GM23338 (cell line): Measurements from ENCODE around the gene TSPEAR. TPM values are rescaled to one million over a fixed set of nuclear protein-coding genes. Genes with fewer than 3 reads are reported as not detected.
A peak's percentile ranks its signal among the peaks of the same experiment; 100 is the strongest.

Experiments
- ATAC-seq: fragments of 200-7000 bp; cut with Tn5 transposase; 3 replicates; pipeline ENCODE4 v1.9.1; 2020
- DNase-seq: peaks from one replicate; pipeline ENCODE4 v3.0.0-alpha.2; 2015; ENCODE audit warnings: low spot score
- H2AFZ ChIP-seq: fragments of 200-600 bp; sonication (generic); 2 replicates; pipeline ENCODE4 v1.8.0; 2016; ENCODE audit warnings: antibody characterized with exemption, mild to moderate bottlenecking, moderate library complexity
- H3F3A ChIP-seq: fragments of 200-600 bp; sonication (generic); replicated peaks from 2 replicates; pipeline ENCODE4 v1.8.0; 2017; ENCODE audit warnings: antibody characterized with exemption, mixed run types, low read depth
- H3K27ac ChIP-seq: fragments of 200-600 bp; sonication (generic); 2 replicates; pipeline ENCODE4 v1.6.1; 2016; ENCODE audit warnings: low read depth
- H3K27me3 ChIP-seq: fragments of 200-600 bp; sonication (generic); 2 replicates; pipeline ENCODE4 v1.8.0; 2016; ENCODE audit warnings: mild to moderate bottlenecking, mixed run types, moderate library complexity; ENCODE audit not compliant: insufficient read depth
- H3K36me3 ChIP-seq: fragments of 200-600 bp; sonication (generic); 2 replicates; pipeline ENCODE4 v1.8.0; 2016; ENCODE audit warnings: mild to moderate bottlenecking; ENCODE audit not compliant: insufficient read depth
- H3K4me1 ChIP-seq: fragments of 200-600 bp; sonication (generic); 2 replicates; pipeline ENCODE4 v1.8.0; 2016; ENCODE audit warnings: mild to moderate bottlenecking, moderate library complexity; ENCODE audit not compliant: insufficient read depth
- H3K4me2 ChIP-seq: fragments of 200-600 bp; sonication (generic); 2 replicates; pipeline ENCODE4 v1.7.1; 2017; ENCODE audit warnings: mixed run types
- H3K4me3 ChIP-seq: fragments of 200-600 bp; sonication (generic); 2 replicates; pipeline ENCODE4 v1.6.1; 2016; ENCODE audit warnings: mixed run types
- H3K79me2 ChIP-seq: fragments of 200-600 bp; sonication (generic); replicated peaks from 2 replicates; pipeline ENCODE4 v1.8.0; 2017; ENCODE audit warnings: mild to moderate bottlenecking; ENCODE audit not compliant: insufficient read depth
- H3K9me2 ChIP-seq: fragments of 200-600 bp; sonication (generic); 2 replicates; pipeline ENCODE4 v1.8.0; 2017; ENCODE audit not compliant: insufficient read depth
- H4K20me1 ChIP-seq: fragments of 200-600 bp; sonication (generic); replicated peaks from 2 replicates; pipeline ENCODE4 v1.8.0; 2017; ENCODE audit warnings: mild to moderate bottlenecking; ENCODE audit not compliant: insufficient read depth
- H3K27ac Mint-ChIP-seq: 2 replicates; pipeline ENCODE4 v1.8.0; 2020; ENCODE audit warnings: inconsistent platforms, mild to moderate bottlenecking, moderate library complexity, mixed read lengths
- H3K27me3 Mint-ChIP-seq: 3 replicates; pipeline ENCODE4 v1.8.0; 2022; ENCODE audit warnings: low read depth, mild to moderate bottlenecking, moderate library complexity, mixed read lengths, inconsistent platforms; ENCODE audit not compliant: insufficient read depth, poor library complexity
- H3K36me3 Mint-ChIP-seq: 3 replicates; pipeline ENCODE4 v1.8.0; 2021; ENCODE audit warnings: low read depth, mild to moderate bottlenecking, inconsistent platforms, moderate library complexity, mixed read lengths
- H3K4me1 Mint-ChIP-seq: 3 replicates; pipeline ENCODE4 v1.8.0; 2020; ENCODE audit warnings: mild to moderate bottlenecking, inconsistent platforms, mixed read lengths
- H3K4me3 Mint-ChIP-seq: 3 replicates; pipeline ENCODE4 v1.8.0; 2021; ENCODE audit warnings: moderate library complexity, mild to moderate bottlenecking, inconsistent platforms, mixed read lengths
- H3K9me3 Mint-ChIP-seq: 3 replicates; pipeline ENCODE4 v1.8.0; 2020; ENCODE audit warnings: moderate library complexity, mild to moderate bottlenecking, inconsistent platforms, mixed read lengths
- CREB1 ChIP-seq: fragments of 250-450 bp; sonication (Bioruptor Pico); IDR thresholded peaks from 2 replicates; pipeline ENCODE4 v1.5.0; 2020; ENCODE audit warnings: low read depth, mild to moderate bottlenecking, moderate library complexity
- EZH2 ChIP-seq: fragments of 200-600 bp; sonication (generic); IDR thresholded peaks from one replicate; pipeline ENCODE4 v1.8.0; 2017; ENCODE audit warnings: antibody characterized with exemption, mild to moderate bottlenecking, low read depth; ENCODE audit not compliant: unreplicated experiment
- EZH2phosphoT487 ChIP-seq: fragments of 200-600 bp; sonication (generic); IDR thresholded peaks from one replicate; pipeline ENCODE4 v1.8.1; 2018; ENCODE audit warnings: antibody characterized with exemption; ENCODE audit not compliant: unreplicated experiment
- JUNB ChIP-seq: IDR thresholded peaks from one replicate; pipeline ENCODE4 v1.6.1; 2016; ENCODE audit warnings: antibody characterized with exemption; ENCODE audit not compliant: unreplicated experiment
- NANOG ChIP-seq: IDR thresholded peaks from 2 replicates; pipeline ENCODE4 v1.6.1; 2016; ENCODE audit warnings: antibody characterized with exemption, borderline replicate concordance
- POLR2AphosphoS5 ChIP-seq: IDR thresholded peaks from 2 replicates; pipeline ENCODE4 v1.6.1; 2016; ENCODE audit warnings: antibody characterized with exemption, low read depth
- REST ChIP-seq: IDR thresholded peaks from one replicate; pipeline ENCODE4 v1.6.1; 2018; ENCODE audit warnings: antibody characterized with exemption; ENCODE audit not compliant: unreplicated experiment
- STAT1 ChIP-seq: IDR thresholded peaks from one replicate; pipeline ENCODE4 v1.6.1; 2016; ENCODE audit warnings: antibody characterized with exemption; ENCODE audit not compliant: unreplicated experiment
- ZNF331 ChIP-seq: fragments of 250-450 bp; sonication (Bioruptor Pico); IDR thresholded peaks from 2 replicates; pipeline ENCODE4 v1.5.0; 2020; ENCODE audit warnings: low read depth, mild to moderate bottlenecking, moderate library complexity
- polyA plus RNA-seq: library from polyadenylated mRNA; unstranded; fragments of >200 nt; fragmentation: Nextera tagmentation; extraction: Ambion mirVana; gene quantifications from 2 replicates; pipeline ENCODE4 v1.2.1, GENCODE V29; 2016
- total RNA-seq: library from RNA; depleted of rRNA; stranded (reverse); fragments of >200 nt; shearing (Covaris generic); gene quantifications from 2 replicates; pipeline ENCODE4 v1.2.3, GENCODE V29; 2014
- TF ChIP-seq, protein P1 (sequence below): fragments of 250-450 bp; sonication (Bioruptor Pico); IDR thresholded peaks from 2 replicates; pipeline ENCODE4 v1.5.0; 2020; ENCODE audit warnings: mild to moderate bottlenecking, moderate library complexity

The TSPEAR gene
- total and polyA plus RNA-seq, 2 experiments from 2014 or later: 0.35 to 0.92 TPM

- TF ChIP-seq STAT1 (no peak), EZH2 (no peak), CREB1 (no peak), ZNF331 (CRISPR knock-in tag) (no peak), POLR2AphosphoS5 (peak; percentile 71), REST (no peak), NANOG (no peak), JUNB (no peak)
Measured at GRCh38 chr21:44485254-44485793, 226.0 kb downstream of the TSPEAR start (continued).

GRCh38 chr21:44484498-44485253 is 226.7 kb downstream of the TSPEAR start:
- H3K4me1 Mint-ChIP-seq: peaks cover 14% of the 10 kb centered on the region
- peaks cover 4% of the 10 kb centered on the region for H3K27me3 Mint-ChIP-seq
- Histone ChIP-seq H3K4me1 (peaks cover 6% of the 10 kb centered on the region; the same call in 1 of the 2 replicates), H2AFZ (peak overlapping the region; percentile 61), H3F3A (no peaks in the 10 kb centered on the region), H3K27me3 (no peaks in the 10 kb centered on the region), H3K4me3 (no peak overlapping the region; the same call in 1 of the 2 replicates), H3K36me3 (no peaks in the 10 kb centered on the region), H3K4me2 (0 out of 2 replicates have a peak overlapping the region, but pooled peaks have one; percentile 84), H4K20me1 (no peaks in the 10 kb centered on the region; the same call in 1 of the 2 replicates), H3K79me2 (peaks cover 24% of the 10 kb centered on the region), H3K27ac (no peak overlapping the region), H3K9me2 (no peaks in the 10 kb centered on the region)
- H3K9me3 Mint-ChIP-seq: peaks cover 8% of the 10 kb centered on the region; the same call in 2 of the 3 replicates
- no peak; the same call in 2 of the 3 replicates for ATAC-seq
- H3K36me3 Mint-ChIP-seq: peaks cover 5% of the 10 kb centered on the region; the same call in 2 of the 3 replicates
- H3K4me3 Mint-ChIP-seq: peak overlapping the region; percentile 72; the same call in 2 of the 3 replicates
- H3K27ac Mint-ChIP-seq: no peak overlapping the region
- no peak for DNase-seq
- TF ChIP-seq REST: no peak
- TF ChIP-seq POLR2AphosphoS5: no peak
- no peak for TF ChIP-seq EZH2phosphoT487
- no peak for TF ChIP-seq CREB1
- TF ChIP-seq, protein P1, sequence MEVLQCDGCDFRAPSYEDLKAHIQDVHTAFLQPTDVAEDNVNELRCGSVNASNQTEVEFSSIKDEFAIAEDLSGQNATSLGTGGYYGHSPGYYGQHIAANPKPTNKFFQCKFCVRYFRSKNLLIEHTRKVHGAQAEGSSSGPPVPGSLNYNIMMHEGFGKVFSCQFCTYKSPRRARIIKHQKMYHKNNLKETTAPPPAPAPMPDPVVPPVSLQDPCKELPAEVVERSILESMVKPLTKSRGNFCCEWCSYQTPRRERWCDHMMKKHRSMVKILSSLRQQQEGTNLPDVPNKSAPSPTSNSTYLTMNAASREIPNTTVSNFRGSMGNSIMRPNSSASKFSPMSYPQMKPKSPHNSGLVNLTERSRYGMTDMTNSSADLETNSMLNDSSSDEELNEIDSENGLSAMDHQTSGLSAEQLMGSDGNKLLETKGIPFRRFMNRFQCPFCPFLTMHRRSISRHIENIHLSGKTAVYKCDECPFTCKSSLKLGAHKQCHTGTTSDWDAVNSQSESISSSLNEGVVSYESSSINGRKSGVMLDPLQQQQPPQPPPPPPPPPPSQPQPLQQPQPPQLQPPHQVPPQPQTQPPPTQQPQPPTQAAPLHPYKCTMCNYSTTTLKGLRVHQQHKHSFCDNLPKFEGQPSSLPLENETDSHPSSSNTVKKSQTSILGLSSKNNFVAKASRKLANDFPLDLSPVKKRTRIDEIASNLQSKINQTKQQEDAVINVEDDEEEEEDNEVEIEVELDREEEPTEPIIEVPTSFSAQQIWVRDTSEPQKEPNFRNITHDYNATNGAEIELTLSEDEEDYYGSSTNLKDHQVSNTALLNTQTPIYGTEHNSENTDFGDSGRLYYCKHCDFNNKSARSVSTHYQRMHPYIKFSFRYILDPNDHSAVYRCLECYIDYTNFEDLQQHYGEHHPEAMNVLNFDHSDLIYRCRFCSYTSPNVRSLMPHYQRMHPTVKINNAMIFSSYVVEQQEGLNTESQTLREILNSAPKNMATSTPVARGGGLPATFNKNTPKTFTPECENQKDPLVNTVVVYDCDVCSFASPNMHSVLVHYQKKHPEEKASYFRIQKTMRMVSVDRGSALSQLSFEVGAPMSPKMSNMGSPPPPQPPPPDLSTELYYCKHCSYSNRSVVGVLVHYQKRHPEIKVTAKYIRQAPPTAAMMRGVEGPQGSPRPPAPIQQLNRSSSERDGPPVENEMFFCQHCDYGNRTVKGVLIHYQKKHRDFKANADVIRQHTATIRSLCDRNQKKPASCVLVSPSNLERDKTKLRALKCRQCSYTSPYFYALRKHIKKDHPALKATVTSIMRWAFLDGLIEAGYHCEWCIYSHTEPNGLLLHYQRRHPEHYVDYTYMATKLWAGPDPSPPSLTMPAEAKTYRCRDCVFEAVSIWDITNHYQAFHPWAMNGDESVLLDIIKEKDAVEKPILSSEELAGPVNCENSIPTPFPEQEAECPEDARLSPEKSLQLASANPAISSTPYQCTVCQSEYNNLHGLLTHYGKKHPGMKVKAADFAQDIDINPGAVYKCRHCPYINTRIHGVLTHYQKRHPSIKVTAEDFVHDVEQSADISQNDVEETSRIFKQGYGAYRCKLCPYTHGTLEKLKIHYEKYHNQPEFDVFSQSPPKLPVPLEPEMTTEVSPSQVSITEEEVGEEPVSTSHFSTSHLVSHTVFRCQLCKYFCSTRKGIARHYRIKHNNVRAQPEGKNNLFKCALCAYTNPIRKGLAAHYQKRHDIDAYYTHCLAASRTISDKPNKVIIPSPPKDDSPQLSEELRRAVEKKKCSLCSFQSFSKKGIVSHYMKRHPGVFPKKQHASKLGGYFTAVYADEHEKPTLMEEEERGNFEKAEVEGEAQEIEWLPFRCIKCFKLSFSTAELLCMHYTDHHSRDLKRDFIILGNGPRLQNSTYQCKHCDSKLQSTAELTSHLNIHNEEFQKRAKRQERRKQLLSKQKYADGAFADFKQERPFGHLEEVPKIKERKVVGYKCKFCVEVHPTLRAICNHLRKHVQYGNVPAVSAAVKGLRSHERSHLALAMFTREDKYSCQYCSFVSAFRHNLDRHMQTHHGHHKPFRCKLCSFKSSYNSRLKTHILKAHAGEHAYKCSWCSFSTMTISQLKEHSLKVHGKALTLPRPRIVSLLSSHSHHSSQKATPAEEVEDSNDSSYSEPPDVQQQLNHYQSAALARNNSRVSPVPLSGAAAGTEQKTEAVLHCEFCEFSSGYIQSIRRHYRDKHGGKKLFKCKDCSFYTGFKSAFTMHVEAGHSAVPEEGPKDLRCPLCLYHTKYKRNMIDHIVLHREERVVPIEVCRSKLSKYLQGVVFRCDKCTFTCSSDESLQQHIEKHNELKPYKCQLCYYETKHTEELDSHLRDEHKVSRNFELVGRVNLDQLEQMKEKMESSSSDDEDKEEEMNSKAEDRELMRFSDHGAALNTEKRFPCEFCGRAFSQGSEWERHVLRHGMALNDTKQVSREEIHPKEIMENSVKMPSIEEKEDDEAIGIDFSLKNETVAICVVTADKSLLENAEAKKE (CRISPR knock-in tag): no peak
